ENCODE data around the gene DAB2. TPM values are rescaled to one million over a fixed set of nuclear protein-coding genes. Genes with fewer than 3 reads are reported as not detected.

The DAB2 gene
- total and polyA plus RNA-seq, 3 experiments from 2014 or later, result 0.68 to 2.7 (median 2.0) TPM

- H3K36me3 ChIP-seq (ENCODE audit: insufficient read depth, low read length), result no peaks in the 10 kb centered on the region
- no peaks in the 10 kb centered on the region for H3K9me3 ChIP-seq (ENCODE audit: low read length)
- ChIA-PET CTCF (no interaction called here), POLR2A (interaction anchor here (0.5 kb wide), 1 partner anchor 160 kb away, joined by 7 read pairs; no protein-coding TSS in a partner anchor)
- no peaks in the 10 kb centered on the region for H3K27me3 ChIP-seq (ENCODE audit: insufficient read depth, low read length, poor library complexity, severe bottlenecking)
- Mint-ChIP-seq H3K9me3 (no peaks in the 10 kb centered on the region), H3K27me3 (peaks cover 0 to 29% of the 10 kb centered on the region in 2 donors), H3K36me3 (no peaks in the 10 kb centered on the region), H3K27ac (no peak overlapping the region), H3K4me1 (peaks cover 6 to 9% (median 6%) of the 10 kb centered on the region in 3 donors), H3K4me3 (no peak overlapping the region)
- H3K27ac ChIP-seq (ENCODE audit: low read depth, low read length), result no peak overlapping the region
- no peak for DNase-seq
- H3K4me1 ChIP-seq (ENCODE audit: insufficient read depth, low read length), result no peaks in the 10 kb centered on the region
- H3K4me3 ChIP-seq (ENCODE audit: low read length), result no peak overlapping the region
These were observed 41.1 kb upstream of the DAB2 start for GRCh38 chr5:39465843-39466242.

- H3K9me3 ChIP-seq (ENCODE audit: low read length), result no peaks in the 10 kb centered on the region
- H3K27me3 Mint-ChIP-seq, result peaks cover 0 to 25% of the 10 kb centered on the region in 2 donors
- H3K4me3 Mint-ChIP-seq, result no peak overlapping the region
- no peaks in the 10 kb centered on the region for H3K36me3 ChIP-seq (ENCODE audit: insufficient read depth, low read length)
- H3K27ac Mint-ChIP-seq, result no peak overlapping the region
- CTCF ChIA-PET, result no interaction called here
- POLR2A ChIA-PET, result no interaction called here
- H3K9me3 Mint-ChIP-seq, result no peaks in the 10 kb centered on the region
- peaks cover 6 to 10% (median 7%) of the 10 kb centered on the region in 3 donors for H3K4me1 Mint-ChIP-seq
- H3K36me3 Mint-ChIP-seq, result no peaks in the 10 kb centered on the region
- DNase-seq, result no peak
- no peak overlapping the region for H3K27ac ChIP-seq (ENCODE audit: low read depth, low read length)
- no peak overlapping the region for H3K4me3 ChIP-seq (ENCODE audit: low read length)
- no peaks in the 10 kb centered on the region for H3K27me3 ChIP-seq (ENCODE audit: insufficient read depth, low read length, poor library complexity, severe bottlenecking)
- no peaks in the 10 kb centered on the region for H3K4me1 ChIP-seq (ENCODE audit: insufficient read depth, low read length)
These were observed 40.3 kb upstream of the DAB2 start for GRCh38 chr5:39465097-39465496.

- Histone ChIP-seq H3K36me3 (ENCODE audit: insufficient read depth, low read length) (no peaks in the 10 kb centered on the region), H3K4me3 (ENCODE audit: low read length) (no peak overlapping the region), H3K4me1 (ENCODE audit: insufficient read depth, low read length) (no peaks in the 10 kb centered on the region), H3K9me3 (ENCODE audit: low read length) (no peaks in the 10 kb centered on the region), H3K27me3 (ENCODE audit: insufficient read depth, low read length, poor library complexity, severe bottlenecking) (no peaks in the 10 kb centered on the region), H3K27ac (ENCODE audit: low read depth, low read length) (no peak overlapping the region)
- Mint-ChIP-seq H3K36me3 (no peaks in the 10 kb centered on the region), H3K4me1 (peaks cover 6 to 10% (median 7%) of the 10 kb centered on the region in 3 donors), H3K27me3 (peaks cover 0 to 27% of the 10 kb centered on the region in 2 donors), H3K27ac (no peak overlapping the region), H3K4me3 (no peak overlapping the region), H3K9me3 (no peaks in the 10 kb centered on the region)
- no peak for DNase-seq
- CTCF ChIA-PET, result no interaction called here
- POLR2A ChIA-PET, result no interaction called here
These were observed 39.3 kb upstream of the DAB2 start for GRCh38 chr5:39464088-39464487.

GRCh38 chr5:39462211-39462610, 37.4 kb upstream of the DAB2 start:
- H3K4me1 Mint-ChIP-seq, result peaks cover 6 to 10% (median 7%) of the 10 kb centered on the region in 3 donors
- Histone ChIP-seq H3K27ac (ENCODE audit: low read depth, low read length) (no peak overlapping the region), H3K27me3 (ENCODE audit: insufficient read depth, low read length, poor library complexity, severe bottlenecking) (no peaks in the 10 kb centered on the region), H3K9me3 (ENCODE audit: low read length) (no peaks in the 10 kb centered on the region), H3K4me1 (ENCODE audit: insufficient read depth, low read length) (no peaks in the 10 kb centered on the region), H3K4me3 (ENCODE audit: low read length) (no peak overlapping the region), H3K36me3 (ENCODE audit: insufficient read depth, low read length) (no peaks in the 10 kb centered on the region)
- ChIA-PET CTCF (no interaction called here), POLR2A (no interaction called here)
- H3K27me3 Mint-ChIP-seq, result peaks cover 3 to 42% of the 10 kb centered on the region in 2 donors
- H3K27ac Mint-ChIP-seq, result no peak overlapping the region
- no peaks in the 10 kb centered on the region for H3K36me3 Mint-ChIP-seq
- H3K4me3 Mint-ChIP-seq, result no peak overlapping the region
- H3K9me3 Mint-ChIP-seq, result no peaks in the 10 kb centered on the region
- no peak for DNase-seq

- ChIA-PET POLR2A (no interaction called here), CTCF (no interaction called here)
- H3K4me1 ChIP-seq (ENCODE audit: insufficient read depth, low read length), result no peaks in the 10 kb centered on the region
- H3K27ac ChIP-seq (ENCODE audit: low read depth, low read length), result no peak overlapping the region
- Mint-ChIP-seq H3K4me1 (peaks cover 6 to 10% (median 7%) of the 10 kb centered on the region in 3 donors), H3K9me3 (no peaks in the 10 kb centered on the region), H3K27ac (peak overlapping the region in 3 of 8 donors; percentile 11 to 57 (median 41)), H3K4me3 (peak overlapping the region in 2 of 7 donors; percentile 1 to 7), H3K36me3 (no peaks in the 10 kb centered on the region), H3K27me3 (peaks cover 11 to 50% of the 10 kb centered on the region in 2 donors)
- H3K9me3 ChIP-seq (ENCODE audit: low read length), result no peaks in the 10 kb centered on the region
- H3K36me3 ChIP-seq (ENCODE audit: insufficient read depth, low read length), result no peaks in the 10 kb centered on the region
- DNase-seq, result peak in 2 of 5 donors; percentile 2 to 6
- H3K27me3 ChIP-seq (ENCODE audit: insufficient read depth, low read length, poor library complexity, severe bottlenecking), result no peaks in the 10 kb centered on the region
- no peak overlapping the region for H3K4me3 ChIP-seq (ENCODE audit: low read length)
These were observed 36.4 kb upstream of the DAB2 start for GRCh38 chr5:39461007-39461682.

- Mint-ChIP-seq H3K4me1 (peaks cover 6 to 10% (median 7%) of the 10 kb centered on the region in 3 donors), H3K27ac (no peak overlapping the region), H3K9me3 (no peaks in the 10 kb centered on the region), H3K36me3 (no peaks in the 10 kb centered on the region), H3K27me3 (peaks cover 17 to 60% of the 10 kb centered on the region in 2 donors), H3K4me3 (no peak overlapping the region)
- H3K36me3 ChIP-seq (ENCODE audit: insufficient read depth, low read length), result no peaks in the 10 kb centered on the region
- no peaks in the 10 kb centered on the region for H3K9me3 ChIP-seq (ENCODE audit: low read length)
- DNase-seq, result no peak
- ChIA-PET POLR2A (no interaction called here), CTCF (no interaction called here)
- no peaks in the 10 kb centered on the region for H3K27me3 ChIP-seq (ENCODE audit: insufficient read depth, low read length, poor library complexity, severe bottlenecking)
- H3K4me3 ChIP-seq (ENCODE audit: low read length), result no peak overlapping the region
- H3K4me1 ChIP-seq (ENCODE audit: insufficient read depth, low read length), result no peaks in the 10 kb centered on the region
- no peak overlapping the region for H3K27ac ChIP-seq (ENCODE audit: low read depth, low read length)
These were observed 35.1 kb upstream of the DAB2 start for GRCh38 chr5:39459907-39460306.

- Mint-ChIP-seq H3K36me3 (no peaks in the 10 kb centered on the region), H3K27ac (no peak overlapping the region), H3K4me1 (peaks cover 6 to 10% (median 7%) of the 10 kb centered on the region in 3 donors), H3K9me3 (no peaks in the 10 kb centered on the region), H3K27me3 (peaks cover 17 to 56% of the 10 kb centered on the region in 2 donors), H3K4me3 (no peak overlapping the region)
- POLR2A ChIA-PET, result no interaction called here
- H3K9me3 ChIP-seq (ENCODE audit: low read length), result no peaks in the 10 kb centered on the region
- no peak overlapping the region for H3K27ac ChIP-seq (ENCODE audit: low read depth, low read length)
- H3K4me1 ChIP-seq (ENCODE audit: insufficient read depth, low read length), result no peaks in the 10 kb centered on the region
- DNase-seq, result no peak
- no peak overlapping the region for H3K4me3 ChIP-seq (ENCODE audit: low read length)
- no peaks in the 10 kb centered on the region for H3K36me3 ChIP-seq (ENCODE audit: insufficient read depth, low read length)
- CTCF ChIA-PET, result no interaction called here
- no peaks in the 10 kb centered on the region for H3K27me3 ChIP-seq (ENCODE audit: insufficient read depth, low read length, poor library complexity, severe bottlenecking)
These were observed 34.3 kb upstream of the DAB2 start for GRCh38 chr5:39459071-39459470.

- Mint-ChIP-seq H3K27me3 (peaks cover 17 to 46% of the 10 kb centered on the region in 2 donors), H3K27ac (no peak overlapping the region), H3K4me3 (no peak overlapping the region), H3K4me1 (no peaks in the 10 kb centered on the region), H3K36me3 (no peaks in the 10 kb centered on the region), H3K9me3 (no peaks in the 10 kb centered on the region)
- Histone ChIP-seq H3K4me3 (ENCODE audit: low read length) (no peak overlapping the region), H3K36me3 (ENCODE audit: insufficient read depth, low read length) (no peaks in the 10 kb centered on the region), H3K27ac (ENCODE audit: low read depth, low read length) (no peak overlapping the region), H3K9me3 (ENCODE audit: low read length) (no peaks in the 10 kb centered on the region), H3K27me3 (ENCODE audit: insufficient read depth, low read length, poor library complexity, severe bottlenecking) (no peaks in the 10 kb centered on the region), H3K4me1 (ENCODE audit: insufficient read depth, low read length) (no peaks in the 10 kb centered on the region)
- POLR2A ChIA-PET, result no interaction called here
- no peak for DNase-seq
- CTCF ChIA-PET, result interaction anchor here (1.0 kb wide), 1 partner anchor 19 kb away, joined by 3 read pairs; no protein-coding TSS in a partner anchor
These were observed 30.9 kb upstream of the DAB2 start for GRCh38 chr5:39455645-39456044.

All from CD8-positive, alpha-beta memory T cell (primary cell).